ENCODE results near the gene RILPL1.

- TF ChIP-seq CTCF (IDR thresholded peaks at IDR 0.05) (no peak), POLR2A (IDR thresholded peaks at IDR 0.05) (no peak)
These were observed 25.9 kb upstream of the RILPL1 start for GRCh38 chr12:123559468-123559867.

Data from uterus (tissue), 2 donors.